K562 (cell line): ENCODE measurements around the gene DPAGT1. TPM values are rescaled to one million over a fixed set of nuclear protein-coding genes. Genes with fewer than 3 reads are reported as not detected.

Experiments used
- ASH1L ChIP-seq: fragments of 450-650 bp; IDR thresholded peaks from 2 replicates; pipeline ENCODE4 v1.6.1; 2018; ENCODE audit warnings: borderline replicate concordance, mild to moderate bottlenecking, low read depth; ENCODE audit not compliant: partially characterized antibody
- CBX3 ChIP-seq, 2 experiments: IDR thresholded peaks; 1 replicate in 1 of 2; 2 replicates in 1 of 2; pipeline ENCODE4 v1.6.1; 2012; ENCODE audit warnings: inconsistent platforms in 2 of 2, low read length in 2 of 2, borderline replicate concordance in 1 of 2, control low read depth in 1 of 2
- E2F8 ChIP-seq: fragments of 450-650 bp; IDR thresholded peaks from 2 replicates; pipeline ENCODE4 v1.7.1; 2018; ENCODE audit warnings: mild to moderate bottlenecking, low read depth; ENCODE audit not compliant: partially characterized antibody
- MCM2 ChIP-seq: fragments of 450-650 bp; IDR thresholded peaks from 2 replicates; pipeline ENCODE4 v1.6.1; 2017; ENCODE audit warnings: low read depth, mild to moderate bottlenecking
- MTA2 ChIP-seq: fragments of 450-650 bp; IDR thresholded peaks from 2 replicates; pipeline ENCODE4 v1.6.1; 2016; ENCODE audit warnings: low read depth
- NFYB ChIP-seq: IDR thresholded peaks from 2 replicates; pipeline ENCODE4 v1.6.1; 2011; ENCODE audit warnings: mild to moderate bottlenecking, moderate library complexity; ENCODE audit not compliant: insufficient read length; ENCODE audit errors: extremely low read depth
- PCBP1 ChIP-seq: fragments of 200-400 bp; formaldehyde crosslinking; IDR thresholded peaks from 2 replicates; pipeline ENCODE4 v1.6.1; 2018; ENCODE audit warnings: mild to moderate bottlenecking, low read depth, low read length; ENCODE audit not compliant: poor library complexity, severe bottlenecking
- THRB ChIP-seq: fragments of 450-650 bp; formaldehyde crosslinking; conservative IDR thresholded peaks from 2 replicates; pipeline ENCODE4 v1.4.0; 2022; ENCODE audit warnings: mild to moderate bottlenecking, missing genetic modification characterization
- ZNF277 ChIP-seq: fragments of 250-450 bp; sonication (Bioruptor Pico); IDR thresholded peaks from 2 replicates; pipeline ENCODE4 v1.8.0; 2022; ENCODE audit warnings: inconsistent platforms, mild to moderate bottlenecking, moderate library complexity, borderline replicate concordance
- ZNF408 ChIP-seq: fragments of 250-450 bp; sonication (Bioruptor Pico); IDR thresholded peaks from 2 replicates; pipeline ENCODE4 v1.4.0; 2020; ENCODE audit warnings: low read depth, mild to moderate bottlenecking, moderate library complexity
- polyA plus RNA-seq, 8 experiments: library from polyadenylated mRNA; depleted of rRNA in 4 of 8; stranded (reverse) in 5 of 8; unstranded in 3 of 8; fragments of >200 nt; fragmentation: Nextera tagmentation in 2 of 8; fragmentation: Illumina TruSeq in 1 of 8; extraction: Ambion mirVana in 2 of 8; extraction: Trizol in 1 of 8; gene quantifications; 2 replicates each; pipeline versions ENCODE4 v1.2.1 to v1.2.3, GENCODE V29; 2011 to 2014; ENCODE audit warnings: inconsistent platforms in 1 of 8, missing spikeins in 1 of 8
- total RNA-seq, 7 experiments: library from RNA; depleted of rRNA in 6 of 7; stranded (reverse); fragments of >200 nt in 6 of 7; fragmentation: Illumina TruSeq in 2 of 7; extraction: Trizol in 2 of 7; gene quantifications; 2 replicates each; pipeline versions ENCODE4 v1.2.1 to v1.2.3, GENCODE V29; 2011 to 2021; ENCODE audit warnings: low replicate concordance in 1 of 7

Gene DPAGT1
- total and polyA plus RNA-seq, 9 of the 15 experiments (the other 6 are each of a cell fraction or from before 2014, with no cell fraction given), result 29.9 to 135 (median 85.0) TPM

GRCh38 chr11:119057000-119057769 is 44.5 kb downstream of the DPAGT1 start, which contains the start of gene HYOU1 (continued):
- peak; percentile 40 for TF ChIP-seq E2F8
- peak; percentile 85 for TF ChIP-seq NFYB
- TF ChIP-seq MCM2, result no peak
- peak in 1 of 2 experiments; percentile 73; a peak in 1 of 3 replicates for TF ChIP-seq CBX3 (IDR thresholded peaks at IDR 0.05; ENCODE audit: borderline replicate concordance in 1 of 2, low read length in 2 of 2)
- TF ChIP-seq ASH1L, result no peak
- TF ChIP-seq ZNF277 (CRISPR knock-in tag), result no peak
- no peak for TF ChIP-seq MTA2
- peak; percentile 74 for TF ChIP-seq PCBP1
- TF ChIP-seq THRB (CRISPR knock-in tag), result no peak
- TF ChIP-seq ZNF408 (CRISPR knock-in tag), result no peak
